Trophoblast cell (in vitro differentiated cells and primary cell): Measurements from ENCODE around the gene KRABD2.

Source experiments
- DNase-seq, 2 donors: peaks; one replicate each; pipeline ENCODE4 v3.0.0-alpha.2; 2016
- H2AFZ ChIP-seq: 2 replicates; pipeline ENCODE4 v1.6.1; 2013; ENCODE audit warnings: low read length, moderate library complexity, mild to moderate bottlenecking; ENCODE audit not compliant: insufficient read depth, poor library complexity
- H2AK5ac ChIP-seq: 2 replicates; pipeline ENCODE4 v1.6.1; 2013; ENCODE audit warnings: mild to moderate bottlenecking, low read length
- H2BK120ac ChIP-seq: 2 replicates; pipeline ENCODE4 v1.6.1; 2013; ENCODE audit warnings: low read length, mild to moderate bottlenecking, moderate library complexity; ENCODE audit not compliant: insufficient read depth, poor library complexity
- H2BK12ac ChIP-seq: 2 replicates; pipeline ENCODE4 v1.6.1; 2013; ENCODE audit warnings: mild to moderate bottlenecking, low read length, moderate library complexity
- H2BK5ac ChIP-seq: 2 replicates; pipeline ENCODE4 v1.6.1; 2013; ENCODE audit warnings: low read length, low read depth, moderate library complexity, mild to moderate bottlenecking; ENCODE audit not compliant: poor library complexity
- H3K14ac ChIP-seq: 2 replicates; pipeline ENCODE4 v1.6.1; 2013; ENCODE audit warnings: mild to moderate bottlenecking, low read length
- H3K18ac ChIP-seq: 2 replicates; pipeline ENCODE4 v1.6.1; 2013; ENCODE audit warnings: mild to moderate bottlenecking, low read length
- H3K23ac ChIP-seq: 2 replicates; pipeline ENCODE4 v1.6.1; 2013; ENCODE audit warnings: low read length
- H3K27ac ChIP-seq: 2 replicates; pipeline ENCODE4 v1.5.1; 2013; ENCODE audit warnings: low read depth, mild to moderate bottlenecking, inconsistent platforms, low read length, moderate library complexity
- H3K27me3 ChIP-seq: 2 replicates; pipeline ENCODE4 v1.6.1; 2013; ENCODE audit warnings: inconsistent platforms, mild to moderate bottlenecking, low read length, moderate library complexity; ENCODE audit not compliant: insufficient read depth
- H3K36me3 ChIP-seq, 2 experiments: 1 replicate in 1 of 2; 2 replicates in 1 of 2; pipeline ENCODE4 v1.6.1; 2013; ENCODE audit warnings: low read length in 2 of 2, mild to moderate bottlenecking in 2 of 2, moderate library complexity in 1 of 2; ENCODE audit not compliant: insufficient read depth in 2 of 2, control insufficient read depth in 1 of 2
- H3K4ac ChIP-seq: 2 replicates; pipeline ENCODE4 v1.6.1; 2013; ENCODE audit warnings: low read depth, mild to moderate bottlenecking, low read length, moderate library complexity
- H3K4me1 ChIP-seq, 2 experiments: 1 replicate in 1 of 2; 2 replicates in 1 of 2; pipeline ENCODE4 v1.6.1; 2013; ENCODE audit warnings: low read length in 2 of 2, mild to moderate bottlenecking in 2 of 2, moderate library complexity in 1 of 2; ENCODE audit not compliant: insufficient read depth in 2 of 2, control insufficient read depth in 1 of 2
- H3K4me2 ChIP-seq: 2 replicates; pipeline ENCODE4 v1.6.1; 2013; ENCODE audit warnings: inconsistent platforms, mild to moderate bottlenecking, low read length, moderate library complexity
- H3K4me3 ChIP-seq: 2 replicates; pipeline ENCODE4 v1.5.1; 2013; ENCODE audit warnings: mild to moderate bottlenecking, low read depth, low read length, inconsistent platforms
- H3K79me1 ChIP-seq: one replicate; pipeline ENCODE4 v1.6.1; 2013; ENCODE audit warnings: low read length
- H3K79me2 ChIP-seq: 2 replicates; pipeline ENCODE4 v1.6.1; 2013; ENCODE audit warnings: low read length, mild to moderate bottlenecking; ENCODE audit not compliant: control insufficient read depth, insufficient read depth, poor library complexity
- H3K9ac ChIP-seq: 2 replicates; pipeline ENCODE4 v1.6.1; 2013; ENCODE audit warnings: mild to moderate bottlenecking, low read length
- H3K9me3 ChIP-seq: 2 replicates; pipeline ENCODE4 v1.6.1; 2013; ENCODE audit warnings: low read depth, mild to moderate bottlenecking, control low read depth, inconsistent platforms, low read length; ENCODE audit not compliant: insufficient read depth
- H4K12ac ChIP-seq: 2 replicates; pipeline ENCODE4 v1.6.1; 2013; ENCODE audit warnings: low read depth, mild to moderate bottlenecking, low read length, moderate library complexity
- H4K8ac ChIP-seq: 2 replicates; pipeline ENCODE4 v1.6.1; 2013; ENCODE audit warnings: low read depth, mild to moderate bottlenecking, low read length, moderate library complexity
- H4K91ac ChIP-seq: one replicate; pipeline ENCODE4 v1.6.1; 2013; ENCODE audit warnings: low read depth, mild to moderate bottlenecking, low read length, moderate library complexity
- WGBS: extraction: QIAGEN DNeasy Blood & Tissue Kit; methylation state at CpG from one replicate; pipeline ENCODE4 v1.1.7; 2013; ENCODE audit warnings: missing lambda C conversion rate; ENCODE audit not compliant: insufficient read length, insufficient coverage; ENCODE audit errors: extremely low coverage; 5-methylcytosine and 5-hydroxymethylcytosine counted together

KRABD2 gene

GRCh38 chr17:8412089-8412488 lies 35.6 kb upstream of the KRABD2 start:
- WGBS: no CpG with 5 or more reads among the region's 5 CpGs

GRCh38 chr17:8410883-8411238 lies 34.4 kb upstream of the KRABD2 start:
- H4K8ac ChIP-seq: no peak overlapping the region
- H3K14ac ChIP-seq: no peak overlapping the region
- H2AK5ac ChIP-seq: no peak overlapping the region
- no peak overlapping the region for H3K9ac ChIP-seq
- H3K4me1 ChIP-seq: peaks cover 0 to 3% of the 10 kb centered on the region in 2 experiments
- H3K4ac ChIP-seq: no peak overlapping the region
- H3K36me3 ChIP-seq: no peaks in the 10 kb centered on the region
- no peak overlapping the region for H2BK120ac ChIP-seq
- H3K79me2 ChIP-seq: no peaks in the 10 kb centered on the region
- H3K27me3 ChIP-seq: no peaks in the 10 kb centered on the region
- no peak overlapping the region for H2BK5ac ChIP-seq
- no peak overlapping the region for H3K27ac ChIP-seq
- H3K18ac ChIP-seq: no peak overlapping the region
- H3K79me1 ChIP-seq: no peaks in the 10 kb centered on the region
- no peaks in the 10 kb centered on the region for H3K9me3 ChIP-seq
- no peak overlapping the region for H4K12ac ChIP-seq
- no peak overlapping the region for H2BK12ac ChIP-seq
- no peak overlapping the region for H3K4me3 ChIP-seq
- DNase-seq: no peak
- WGBS: no CpG with 5 or more reads among the region's 1 CpG
- H3K23ac ChIP-seq: no peak overlapping the region
- no peak overlapping the region for H4K91ac ChIP-seq
- no peak overlapping the region for H2AFZ ChIP-seq
- H3K4me2 ChIP-seq: no peak overlapping the region

More at GRCh38 chr17:8412089-8412488, 35.6 kb upstream of the KRABD2 start:
- H3K9ac ChIP-seq: no peak overlapping the region
- H3K27me3 ChIP-seq: no peaks in the 10 kb centered on the region
- no peak overlapping the region for H4K8ac ChIP-seq
- H3K4me3 ChIP-seq: no peak overlapping the region
- no peaks in the 10 kb centered on the region for H3K9me3 ChIP-seq
- H2AFZ ChIP-seq: no peak overlapping the region
- H2BK12ac ChIP-seq: no peak overlapping the region
- no peak overlapping the region for H3K27ac ChIP-seq
- no peak overlapping the region for H2BK120ac ChIP-seq
- no peaks in the 10 kb centered on the region for H3K36me3 ChIP-seq
- H3K4me1 ChIP-seq: peaks cover 0 to 3% of the 10 kb centered on the region in 2 experiments
- H3K79me1 ChIP-seq: no peaks in the 10 kb centered on the region
- no peak overlapping the region for H3K23ac ChIP-seq
- H4K91ac ChIP-seq: no peak overlapping the region
- no peak overlapping the region for H2AK5ac ChIP-seq
- H3K18ac ChIP-seq: no peak overlapping the region
- H3K79me2 ChIP-seq: no peaks in the 10 kb centered on the region
- peak; percentile 36 to 38 for DNase-seq
- H2BK5ac ChIP-seq: no peak overlapping the region
- H3K4ac ChIP-seq: no peak overlapping the region
- no peak overlapping the region for H4K12ac ChIP-seq
- H3K4me2 ChIP-seq: no peak overlapping the region
- no peak overlapping the region for H3K14ac ChIP-seq

DNA sequence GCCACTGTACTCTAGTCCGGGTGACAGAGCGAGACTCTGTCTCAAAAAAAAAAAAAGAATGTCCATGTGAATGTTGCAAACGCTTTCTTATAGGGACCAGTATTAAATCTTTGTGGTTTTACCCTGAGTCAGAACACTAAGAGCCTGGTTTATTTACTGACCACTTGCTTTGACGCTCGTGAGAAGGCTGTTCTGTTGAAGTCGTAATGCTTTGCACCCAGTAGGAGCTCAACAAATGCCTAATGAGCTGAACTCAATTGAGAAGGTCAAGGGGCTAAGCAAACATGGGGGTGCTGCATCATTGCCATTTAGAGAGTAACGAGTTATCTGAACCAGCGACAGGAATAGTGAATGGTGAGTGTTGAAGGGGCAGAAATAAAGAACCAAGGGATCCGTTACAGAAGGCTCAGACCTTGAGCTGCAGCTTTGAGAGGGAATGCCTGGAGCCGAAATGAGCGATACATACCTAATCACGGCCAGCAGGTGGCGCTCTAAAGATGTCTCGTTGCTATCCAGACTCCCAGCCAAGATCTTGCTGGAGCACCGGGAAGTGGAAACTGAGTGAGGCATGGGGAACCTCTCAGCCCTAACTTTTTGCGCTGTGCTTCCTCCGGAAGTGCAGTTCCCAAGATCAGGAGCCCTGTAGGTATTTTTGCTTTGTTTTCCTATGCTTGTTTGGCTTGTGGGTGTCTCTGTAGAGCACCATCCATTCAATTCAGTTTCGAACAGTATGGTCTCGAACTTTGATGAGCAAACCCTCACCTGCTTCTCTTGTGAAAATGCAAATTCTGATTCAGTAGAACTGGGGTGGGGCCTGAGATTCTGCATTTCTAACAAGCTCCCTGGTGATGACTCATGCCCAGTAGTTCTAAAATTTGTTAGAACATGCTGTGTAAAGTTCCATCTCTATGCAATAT lies 33.7 kb upstream of the KRABD2 start:
- H2BK5ac ChIP-seq: no peak overlapping the region
- no peak overlapping the region for H3K9ac ChIP-seq
- WGBS: no CpG with 5 or more reads among the region's 19 CpGs
- no peak overlapping the region for H3K23ac ChIP-seq
- no peak overlapping the region for H3K14ac ChIP-seq
- H3K79me1 ChIP-seq: no peaks in the 10 kb centered on the region
- no peak overlapping the region for H3K4me3 ChIP-seq
- H3K79me2 ChIP-seq: no peaks in the 10 kb centered on the region
- peak overlapping the region; percentile 23 for H3K4me2 ChIP-seq
- H2AFZ ChIP-seq: no peak overlapping the region
- H3K9me3 ChIP-seq: no peaks in the 10 kb centered on the region
- no peaks in the 10 kb centered on the region for H3K27me3 ChIP-seq
- H4K12ac ChIP-seq: no peak overlapping the region
- H3K4ac ChIP-seq: no peak overlapping the region
- H2AK5ac ChIP-seq: no peak overlapping the region
- no peak overlapping the region for H3K27ac ChIP-seq
- no peak overlapping the region for H2BK120ac ChIP-seq
- H3K36me3 ChIP-seq: no peaks in the 10 kb centered on the region
- DNase-seq: peak; percentile 80 to 97
- peak overlapping the region; percentile 30 for H4K8ac ChIP-seq
- no peak overlapping the region for H4K91ac ChIP-seq
- peaks cover 0 to 3% of the 10 kb centered on the region in 2 experiments for H3K4me1 ChIP-seq
- H2BK12ac ChIP-seq: no peak overlapping the region
- no peak overlapping the region for H3K18ac ChIP-seq

DNA sequence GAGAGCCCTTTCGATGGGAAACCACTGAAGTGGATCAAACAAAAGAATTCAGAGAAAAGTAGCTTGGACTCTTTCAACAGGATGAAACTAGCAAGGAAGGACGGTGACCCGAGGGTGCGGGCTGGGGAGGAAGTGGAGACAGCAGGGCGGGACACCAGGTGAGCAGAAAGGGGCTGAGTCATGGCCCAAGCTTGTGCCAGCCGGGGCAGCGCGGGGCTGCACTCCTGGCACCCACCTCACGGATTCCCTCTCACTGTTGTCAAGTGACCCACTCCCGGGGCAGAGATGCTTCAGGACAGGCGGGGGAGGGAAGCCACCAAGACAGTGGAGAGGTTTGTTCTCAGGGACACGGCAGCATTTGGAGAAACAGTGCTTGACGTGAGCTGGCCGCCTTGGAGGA lies 31.9 kb upstream of the KRABD2 start:
- H4K8ac ChIP-seq: no peak overlapping the region
- H3K79me1 ChIP-seq: no peaks in the 10 kb centered on the region
- H3K4ac ChIP-seq: no peak overlapping the region
- H4K91ac ChIP-seq: no peak overlapping the region
- H2BK12ac ChIP-seq: no peak overlapping the region
- H3K27me3 ChIP-seq: no peaks in the 10 kb centered on the region
- H3K9me3 ChIP-seq: no peaks in the 10 kb centered on the region
- H3K4me2 ChIP-seq: no peak overlapping the region
- no peak overlapping the region for H2AK5ac ChIP-seq
- WGBS: no CpG with 5 or more reads among the region's 14 CpGs
- H3K79me2 ChIP-seq: no peaks in the 10 kb centered on the region
- H4K12ac ChIP-seq: no peak overlapping the region
- H3K4me3 ChIP-seq: no peak overlapping the region
- no peak overlapping the region for H2BK120ac ChIP-seq
- H3K14ac ChIP-seq: no peak overlapping the region
- peaks cover 0 to 3% of the 10 kb centered on the region in 2 experiments for H3K4me1 ChIP-seq
- no peak overlapping the region for H3K18ac ChIP-seq
- H3K36me3 ChIP-seq: no peaks in the 10 kb centered on the region
- no peak overlapping the region for H3K23ac ChIP-seq
- no peak overlapping the region for H3K9ac ChIP-seq
- no peak overlapping the region for H2BK5ac ChIP-seq
- H3K27ac ChIP-seq: no peak overlapping the region
- peak in 1 of 2 donors; percentile 49 for DNase-seq
- H2AFZ ChIP-seq: peak overlapping the region; percentile 1
